HCT116 (cell line): ENCODE data around the gene NKX1-1. TPM values are rescaled to one million over a fixed set of nuclear protein-coding genes. Genes with fewer than 3 reads are reported as not detected.

Experiments
- ATAC-seq: fragments of 200-7000 bp; cut with Tn5 transposase; 2 replicates; pipeline ENCODE4 v1.9.1; 2020; ENCODE audit warnings: mild to moderate bottlenecking, moderate library complexity
- Bru-seq: library from RNA; stranded (reverse); fragments of 400-500 nt; gene quantifications from one replicate; lab custom pipeline; 2021; lab: Mats Ljungman, UMichigan
- BruChase-seq, 2 experiments: library from RNA; stranded (reverse); fragments of 400-500 nt; gene quantifications; one replicate each; lab custom pipeline; 2021; lab: Mats Ljungman, UMichigan
- BruUV-seq: library from RNA; stranded (reverse); fragments of 400-500 nt; replicated peaks from 2 replicates; lab custom pipeline; 2021; lab: Mats Ljungman, UMichigan
- CTCF ChIA-PET: fragments of 300-600 bp; sonication (Branson Sonifier 250); formaldehyde crosslinking; loops from one replicate; lab custom pipeline; 2021; ENCODE audit warnings: antibody characterized with exemption; lab: Charles Lee
- POLR2A ChIA-PET: fragments of 300-600, 350-600 bp; sonication (Branson Sonifier 250); formaldehyde crosslinking; loops from one replicate; lab custom pipeline; 2021; ENCODE audit warnings: antibody characterized with exemption; lab: Charles Lee
- RAD21 ChIA-PET, 2 experiments: fragments of 300-600 bp; sonication (Branson Sonifier 250); formaldehyde crosslinking; loops; one replicate each; lab custom pipeline; 2023; ENCODE audit warnings: low total read pairs in 2 of 2; ENCODE audit not compliant: uncharacterized antibody in 2 of 2, unreplicated experiment in 2 of 2, low non-redundant PET in 1 of 2; lab: Charles Lee
- DNase-seq: peaks from one replicate; pipeline ENCODE4 v3.0.0-alpha.2; 2010; ENCODE audit warnings: low read depth, low spot score
- H2AFZ ChIP-seq: fragments of 200-600 bp; shearing (Covaris generic), sonication (generic); 2 replicates; pipeline ENCODE4 v1.6.1; 2017; ENCODE audit warnings: low read depth, mixed run types, mixed read lengths, antibody characterized with exemption, low read length; ENCODE audit not compliant: poor library complexity, severe bottlenecking
- H3K27ac ChIP-seq: 2 replicates; pipeline ENCODE4 v1.5.1; 2012; ENCODE audit warnings: low read depth, low read length
- H3K27me3 ChIP-seq: fragments of 200-600 bp; sonication (generic); 2 replicates; pipeline ENCODE4 v1.6.1; 2016; ENCODE audit warnings: mixed run types, low read length, mixed read lengths; ENCODE audit not compliant: insufficient read depth
- H3K36me3 ChIP-seq, 2 experiments: fragments of 200-500 bp in 1 of 2; fragments of 200-600 bp in 1 of 2; sonication (Bioruptor generic) in 1 of 2; sonication (generic) in 1 of 2; 2 replicates each; pipeline versions ENCODE4 v1.5.1 to v1.6.1; 2014 to 2016; ENCODE audit warnings: low read length in 2 of 2, inconsistent platforms in 1 of 2, mixed read lengths in 1 of 2, mixed run types in 1 of 2; ENCODE audit not compliant: insufficient read depth in 2 of 2, control insufficient read depth in 1 of 2
- H3K4me1 ChIP-seq, 2 experiments: fragments of 200-600 bp in 1 of 2; sonication (generic) in 1 of 2; 2 replicates each; pipeline versions ENCODE4 v1.5.1 to v1.6.1; 2012 to 2017; ENCODE audit warnings: low read length in 2 of 2, inconsistent platforms in 1 of 2, mild to moderate bottlenecking in 1 of 2, mixed read lengths in 1 of 2, mixed run types in 1 of 2, moderate library complexity in 1 of 2; ENCODE audit not compliant: insufficient read depth in 2 of 2, control insufficient read depth in 1 of 2
- H3K4me2 ChIP-seq: fragments of 200-600 bp; sonication (generic); 2 replicates; pipeline ENCODE4 v1.6.1; 2017; ENCODE audit warnings: mixed run types, low read length, mixed read lengths
- H3K4me3 ChIP-seq, 2 experiments: fragments of 200-600 bp in 1 of 2; sonication (generic) in 1 of 2; replicated peaks in 1 of 2; 2 replicates each; pipeline ENCODE4 v1.5.1; 2011 to 2016; ENCODE audit warnings: low read length in 2 of 2, control low read depth in 1 of 2, low read depth in 1 of 2, mild to moderate bottlenecking in 1 of 2, mixed read lengths in 1 of 2, mixed run types in 1 of 2
- H3K79me2 ChIP-seq: fragments of 200-600 bp; sonication (generic); 2 replicates; pipeline ENCODE4 v1.6.1; 2017; ENCODE audit warnings: mild to moderate bottlenecking, mixed run types, low read length, moderate library complexity, mixed read lengths; ENCODE audit not compliant: insufficient read depth
- H3K9ac ChIP-seq: fragments of 200-600 bp; sonication (generic); 2 replicates; pipeline ENCODE4 v1.6.1; 2016; ENCODE audit warnings: low read length, mixed read lengths
- H3K9me2 ChIP-seq: fragments of 200-600 bp; sonication (generic), shearing (Covaris generic); 2 replicates; pipeline ENCODE4 v1.6.1; 2017; ENCODE audit warnings: mixed run types, mild to moderate bottlenecking, moderate library complexity; ENCODE audit not compliant: insufficient read depth
- H3K9me3 ChIP-seq, 2 experiments: fragments of 200-500 bp in 1 of 2; fragments of 200-600 bp in 1 of 2; sonication (Bioruptor generic) in 1 of 2; sonication (generic) in 1 of 2; 2 replicates each; pipeline ENCODE4 v1.6.1; 2014 to 2017; ENCODE audit warnings: low read length in 2 of 2, mixed read lengths in 2 of 2, inconsistent platforms in 1 of 2, low read depth in 1 of 2, mild to moderate bottlenecking in 1 of 2, mixed run types in 1 of 2, moderate library complexity in 1 of 2; ENCODE audit not compliant: control insufficient read depth in 1 of 2, insufficient read depth in 1 of 2
- H4K20me1 ChIP-seq: fragments of 200-600 bp; sonication (generic), shearing (Covaris generic); 2 replicates; pipeline ENCODE4 v1.6.1; 2017; ENCODE audit warnings: mixed run types, mild to moderate bottlenecking, moderate library complexity; ENCODE audit not compliant: insufficient read depth
- ELF1 ChIP-seq: IDR thresholded peaks from 2 replicates; pipeline ENCODE4 v1.6.1; 2012; ENCODE audit warnings: low read depth, borderline replicate concordance
- EZH2 ChIP-seq: fragments of 200-600 bp; sonication (generic); IDR thresholded peaks from 2 replicates; pipeline ENCODE4 v1.6.1; 2017; ENCODE audit warnings: antibody characterized with exemption, mixed run types
- POLR2AphosphoS5 ChIP-seq: IDR thresholded peaks from 2 replicates; pipeline ENCODE4 v1.6.1; 2011; ENCODE audit warnings: mild to moderate bottlenecking, low read depth, low read length, moderate library complexity
- SRF ChIP-seq: IDR thresholded peaks from 2 replicates; pipeline ENCODE4 v1.6.1; 2012; ENCODE audit warnings: low read depth
- TCF7L2 ChIP-seq: IDR thresholded peaks from 2 replicates; pipeline ENCODE4 v1.7.0; 2011; ENCODE audit warnings: borderline replicate concordance, inconsistent platforms; ENCODE audit not compliant: insufficient read depth, insufficient read length; ENCODE audit errors: extremely low read depth
- intact Hi-C: fragments of 100-400 bp; cut with micrococcal nuclease; formaldehyde crosslinking; loops from 2 replicates; pipeline ENCODE4 v1.10.0; 2022
- long read RNA-seq: library from polyadenylated mRNA; unstranded; transcript quantifications from one replicate; pipeline ENCODE4 v2.0.0, GENCODE V29; 2021; ENCODE audit not compliant: unreplicated experiment
- polyA plus RNA-seq: library from polyadenylated mRNA; unstranded; fragments of >200 nt; gene quantifications from 2 replicates; pipeline ENCODE4 v1.2.1, GENCODE V29; 2012; ENCODE audit warnings: missing spikeins
- total RNA-seq: library from RNA; stranded (reverse); gene quantifications from one replicate; pipeline ENCODE4 v1.2.1, GENCODE V29; 2021; ENCODE audit not compliant: unreplicated experiment
- TF ChIP-seq, protein P1 (sequence below): IDR thresholded peaks from 2 replicates; pipeline ENCODE4 v1.6.1; 2012
- TF ChIP-seq, protein P2 (sequence below): IDR thresholded peaks from 2 replicates; pipeline ENCODE4 v1.6.1; 2012; ENCODE audit warnings: low read depth
- TF ChIP-seq, protein P3 (sequence below): IDR thresholded peaks from 2 replicates; pipeline ENCODE4 v1.6.1; 2011; ENCODE audit warnings: mild to moderate bottlenecking, low read length, moderate library complexity; ENCODE audit not compliant: insufficient replicate concordance; ENCODE audit errors: extremely low read depth

Gene NKX1-1
- total RNA-seq (not detected), Bru-seq, nascent RNA (not detected), BruChase-seq, experiment 1, labeled RNA remaining after a 6-hour chase (not detected), BruChase-seq, experiment 2, labeled RNA remaining after a 2-hour chase (not detected)
- polyA plus RNA-seq = not detected in 2 replicates
- long read RNA-seq = 0 reads

DNA sequence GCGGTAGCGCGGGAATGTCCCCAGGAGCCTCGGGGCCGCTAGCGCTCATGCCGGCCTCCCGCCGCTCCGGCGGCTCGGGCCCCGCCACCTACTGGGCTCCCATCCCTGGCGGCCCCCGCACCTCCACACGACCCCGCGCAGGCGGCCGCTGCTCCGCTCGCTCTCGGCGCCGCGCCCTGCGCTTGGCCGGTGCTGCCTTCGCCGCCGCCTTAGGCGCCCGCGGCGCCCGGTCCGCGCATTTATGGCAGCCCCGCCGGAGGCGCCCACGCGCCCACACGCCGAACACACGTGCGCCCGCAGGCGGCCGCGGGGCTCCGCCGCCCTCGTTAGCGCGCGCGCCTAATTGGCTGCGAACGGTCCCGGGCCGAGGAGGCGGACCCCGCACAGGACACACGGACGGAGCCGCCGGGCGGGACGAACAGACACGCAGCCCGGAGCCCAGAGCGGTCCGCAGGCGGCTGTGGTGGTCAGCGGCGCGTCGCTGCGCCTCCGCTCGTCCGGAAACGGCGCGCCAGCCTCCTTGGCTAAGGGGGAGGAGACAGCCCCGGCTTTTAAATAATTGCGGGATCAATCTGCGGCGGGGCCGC, at the start of gene NKX1-1:
NKX1-1 (minus strand) TSS at position 49 of the 587 bp plus-strand sequence; CDS start at position 49, 0 bp downstream.
- H3K9ac ChIP-seq = no peak within 1 kb of the TSS
- CTCF ChIA-PET = no interaction called here
- intact Hi-C loops = no loop called here
- POLR2A ChIA-PET = no interaction called here
- no peaks in the 10 kb centered on the region; a peak in 1 of 4 replicates for H3K9me3 ChIP-seq
- TF ChIP-seq, protein P1, sequence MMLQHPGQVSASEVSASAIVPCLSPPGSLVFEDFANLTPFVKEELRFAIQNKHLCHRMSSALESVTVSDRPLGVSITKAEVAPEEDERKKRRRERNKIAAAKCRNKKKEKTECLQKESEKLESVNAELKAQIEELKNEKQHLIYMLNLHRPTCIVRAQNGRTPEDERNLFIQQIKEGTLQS = no peak
- TF ChIP-seq TCF7L2 (no peak), EZH2 (no peak), ELF1 (no peak), POLR2AphosphoS5 (no peak), SRF (no peak)
- TF ChIP-seq, protein P2, sequence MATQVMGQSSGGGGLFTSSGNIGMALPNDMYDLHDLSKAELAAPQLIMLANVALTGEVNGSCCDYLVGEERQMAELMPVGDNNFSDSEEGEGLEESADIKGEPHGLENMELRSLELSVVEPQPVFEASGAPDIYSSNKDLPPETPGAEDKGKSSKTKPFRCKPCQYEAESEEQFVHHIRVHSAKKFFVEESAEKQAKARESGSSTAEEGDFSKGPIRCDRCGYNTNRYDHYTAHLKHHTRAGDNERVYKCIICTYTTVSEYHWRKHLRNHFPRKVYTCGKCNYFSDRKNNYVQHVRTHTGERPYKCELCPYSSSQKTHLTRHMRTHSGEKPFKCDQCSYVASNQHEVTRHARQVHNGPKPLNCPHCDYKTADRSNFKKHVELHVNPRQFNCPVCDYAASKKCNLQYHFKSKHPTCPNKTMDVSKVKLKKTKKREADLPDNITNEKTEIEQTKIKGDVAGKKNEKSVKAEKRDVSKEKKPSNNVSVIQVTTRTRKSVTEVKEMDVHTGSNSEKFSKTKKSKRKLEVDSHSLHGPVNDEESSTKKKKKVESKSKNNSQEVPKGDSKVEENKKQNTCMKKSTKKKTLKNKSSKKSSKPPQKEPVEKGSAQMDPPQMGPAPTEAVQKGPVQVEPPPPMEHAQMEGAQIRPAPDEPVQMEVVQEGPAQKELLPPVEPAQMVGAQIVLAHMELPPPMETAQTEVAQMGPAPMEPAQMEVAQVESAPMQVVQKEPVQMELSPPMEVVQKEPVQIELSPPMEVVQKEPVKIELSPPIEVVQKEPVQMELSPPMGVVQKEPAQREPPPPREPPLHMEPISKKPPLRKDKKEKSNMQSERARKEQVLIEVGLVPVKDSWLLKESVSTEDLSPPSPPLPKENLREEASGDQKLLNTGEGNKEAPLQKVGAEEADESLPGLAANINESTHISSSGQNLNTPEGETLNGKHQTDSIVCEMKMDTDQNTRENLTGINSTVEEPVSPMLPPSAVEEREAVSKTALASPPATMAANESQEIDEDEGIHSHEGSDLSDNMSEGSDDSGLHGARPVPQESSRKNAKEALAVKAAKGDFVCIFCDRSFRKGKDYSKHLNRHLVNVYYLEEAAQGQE = no peak
- TF ChIP-seq, protein P3, sequence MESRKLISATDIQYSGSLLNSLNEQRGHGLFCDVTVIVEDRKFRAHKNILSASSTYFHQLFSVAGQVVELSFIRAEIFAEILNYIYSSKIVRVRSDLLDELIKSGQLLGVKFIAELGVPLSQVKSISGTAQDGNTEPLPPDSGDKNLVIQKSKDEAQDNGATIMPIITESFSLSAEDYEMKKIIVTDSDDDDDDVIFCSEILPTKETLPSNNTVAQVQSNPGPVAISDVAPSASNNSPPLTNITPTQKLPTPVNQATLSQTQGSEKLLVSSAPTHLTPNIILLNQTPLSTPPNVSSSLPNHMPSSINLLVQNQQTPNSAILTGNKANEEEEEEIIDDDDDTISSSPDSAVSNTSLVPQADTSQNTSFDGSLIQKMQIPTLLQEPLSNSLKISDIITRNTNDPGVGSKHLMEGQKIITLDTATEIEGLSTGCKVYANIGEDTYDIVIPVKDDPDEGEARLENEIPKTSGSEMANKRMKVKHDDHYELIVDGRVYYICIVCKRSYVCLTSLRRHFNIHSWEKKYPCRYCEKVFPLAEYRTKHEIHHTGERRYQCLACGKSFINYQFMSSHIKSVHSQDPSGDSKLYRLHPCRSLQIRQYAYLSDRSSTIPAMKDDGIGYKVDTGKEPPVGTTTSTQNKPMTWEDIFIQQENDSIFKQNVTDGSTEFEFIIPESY = no peak
- H3K9me2 ChIP-seq = no peaks in the 10 kb centered on the region
- H3K4me1 ChIP-seq = no peaks in the 10 kb centered on the region
- RAD21 ChIA-PET = no interaction called here
- H3K4me2 ChIP-seq = no peak within 1 kb of the TSS
- no peak for ATAC-seq
- H3K27me3 ChIP-seq = no peaks in the 10 kb centered on the region
- H4K20me1 ChIP-seq = no peaks in the 10 kb centered on the region
- DNase-seq = no peak
- H3K4me3 ChIP-seq = no peak within 1 kb of the TSS
- H3K79me2 ChIP-seq = no peaks in the 10 kb centered on the region
- no peak within 1 kb of the TSS for H3K27ac ChIP-seq
- no peaks in the 10 kb centered on the region for H3K36me3 ChIP-seq
- BruUV-seq = no TSS peak
- H2AFZ ChIP-seq = no peak within 1 kb of the TSS
